ENCODE data around the gene NIT2.

NIT2 gene

DNA sequence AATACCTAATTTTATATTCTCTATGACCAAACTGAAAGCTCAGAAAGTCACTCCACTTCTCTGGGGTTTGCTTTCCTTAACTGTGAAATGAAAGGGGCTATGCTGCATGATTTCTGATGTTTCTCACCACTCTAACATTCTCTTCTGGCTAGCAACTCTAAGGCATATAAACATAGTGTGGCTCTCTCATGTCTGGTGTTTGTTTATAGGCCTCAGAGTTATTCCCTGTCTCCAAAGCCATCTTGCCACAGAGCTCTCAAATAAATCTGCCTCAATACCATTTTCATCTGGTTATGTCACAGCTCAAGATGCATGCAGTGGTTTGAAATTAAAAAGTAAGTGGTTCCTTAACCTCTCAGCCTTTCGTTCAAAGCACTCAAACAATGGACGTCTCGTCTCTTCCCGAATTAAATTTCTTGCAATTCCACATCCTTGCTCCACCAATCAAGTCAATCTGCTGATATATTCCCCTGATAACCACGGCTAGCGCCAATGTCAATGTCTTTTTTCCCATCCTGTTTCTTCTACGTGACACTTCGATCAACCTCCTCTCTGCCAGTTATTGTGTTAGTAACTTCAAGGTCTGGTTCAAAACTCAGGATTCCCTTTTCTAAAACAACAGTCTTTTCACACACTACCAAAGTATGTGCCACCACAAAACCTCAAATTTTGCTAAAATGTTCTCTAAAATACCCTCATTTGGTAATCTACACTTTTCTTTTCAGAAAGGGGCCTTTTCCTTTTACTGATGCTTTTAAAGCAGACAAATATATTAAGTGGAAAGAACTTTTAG is 50.4 kb downstream of the NIT2 start:
- DNase-seq (ENCODE audit: low read depth): no peak
- no peak overlapping the region for H3K4me3 ChIP-seq (ENCODE audit: control insufficient read depth, low read depth, low read length)
- TF ChIP-seq, protein P1, sequence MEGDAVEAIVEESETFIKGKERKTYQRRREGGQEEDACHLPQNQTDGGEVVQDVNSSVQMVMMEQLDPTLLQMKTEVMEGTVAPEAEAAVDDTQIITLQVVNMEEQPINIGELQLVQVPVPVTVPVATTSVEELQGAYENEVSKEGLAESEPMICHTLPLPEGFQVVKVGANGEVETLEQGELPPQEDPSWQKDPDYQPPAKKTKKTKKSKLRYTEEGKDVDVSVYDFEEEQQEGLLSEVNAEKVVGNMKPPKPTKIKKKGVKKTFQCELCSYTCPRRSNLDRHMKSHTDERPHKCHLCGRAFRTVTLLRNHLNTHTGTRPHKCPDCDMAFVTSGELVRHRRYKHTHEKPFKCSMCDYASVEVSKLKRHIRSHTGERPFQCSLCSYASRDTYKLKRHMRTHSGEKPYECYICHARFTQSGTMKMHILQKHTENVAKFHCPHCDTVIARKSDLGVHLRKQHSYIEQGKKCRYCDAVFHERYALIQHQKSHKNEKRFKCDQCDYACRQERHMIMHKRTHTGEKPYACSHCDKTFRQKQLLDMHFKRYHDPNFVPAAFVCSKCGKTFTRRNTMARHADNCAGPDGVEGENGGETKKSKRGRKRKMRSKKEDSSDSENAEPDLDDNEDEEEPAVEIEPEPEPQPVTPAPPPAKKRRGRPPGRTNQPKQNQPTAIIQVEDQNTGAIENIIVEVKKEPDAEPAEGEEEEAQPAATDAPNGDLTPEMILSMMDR (conservative IDR thresholded peaks at IDR 0.05; ENCODE audit: control insufficient read depth, insufficient read depth, low read depth, low read length): no peak

DNA sequence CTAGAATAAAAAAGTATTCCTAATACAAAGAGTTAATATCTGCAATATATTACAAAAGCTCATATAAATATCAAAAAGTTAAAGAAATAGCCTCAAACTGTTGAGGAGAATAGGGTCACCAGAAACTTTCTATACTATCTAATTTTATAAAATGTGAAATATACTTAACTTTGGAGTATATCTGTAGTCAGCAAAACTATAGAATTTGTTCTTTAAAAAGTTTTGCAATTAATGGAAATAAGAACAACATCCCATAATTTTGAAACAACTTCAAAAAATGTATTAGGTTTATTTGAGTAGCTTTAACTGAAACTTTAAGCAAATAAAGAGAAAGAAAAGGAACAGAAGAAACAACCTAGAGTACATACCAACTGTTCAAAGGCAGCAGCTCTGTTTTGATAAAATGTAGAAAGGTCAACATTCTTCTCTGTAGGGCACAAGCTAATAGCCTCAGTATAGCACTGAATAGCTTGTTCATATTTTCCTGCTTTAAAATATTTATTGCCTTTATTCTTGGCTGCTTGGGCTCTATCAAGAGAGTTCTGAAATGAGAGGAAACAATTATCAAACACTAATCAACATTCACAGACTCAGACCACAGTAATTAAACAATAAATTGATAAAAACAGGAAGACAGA is 52.0 kb downstream of the NIT2 start:
- TF ChIP-seq, protein P1 (conservative IDR thresholded peaks at IDR 0.05; ENCODE audit: control insufficient read depth, insufficient read depth, low read depth, low read length): no peak
- no peak for DNase-seq (ENCODE audit: low read depth)
- no peak overlapping the region for H3K4me3 ChIP-seq (ENCODE audit: control insufficient read depth, low read depth, low read length)

- TF ChIP-seq, protein P1 (conservative IDR thresholded peaks at IDR 0.05; ENCODE audit: control insufficient read depth, insufficient read depth, low read depth, low read length): no peak
- DNase-seq (ENCODE audit: low read depth): no peak
- no peak overlapping the region for H3K4me3 ChIP-seq (ENCODE audit: control insufficient read depth, low read depth, low read length)
Observed at GRCh38 chr3:100389025-100389424, 54.5 kb downstream of the NIT2 start.

GRCh38 chr3:100395679-100396431 is 61.3 kb downstream of the NIT2 start:
- no peak overlapping the region for H3K4me3 ChIP-seq (ENCODE audit: control insufficient read depth, low read depth, low read length)
- DNase-seq (ENCODE audit: low read depth): no peak
- TF ChIP-seq, protein P1 (conservative IDR thresholded peaks at IDR 0.05; ENCODE audit: control insufficient read depth, insufficient read depth, low read depth, low read length): no peak

GRCh38 chr3:100396967-100397366 is 62.4 kb downstream of the NIT2 start:
- H3K4me3 ChIP-seq (ENCODE audit: control insufficient read depth, low read depth, low read length): no peak overlapping the region
- no peak for DNase-seq (ENCODE audit: low read depth)
- TF ChIP-seq, protein P1 (conservative IDR thresholded peaks at IDR 0.05; ENCODE audit: control insufficient read depth, insufficient read depth, low read depth, low read length): no peak

GRCh38 chr3:100399341-100400071 is 64.9 kb downstream of the NIT2 start:
- TF ChIP-seq, protein P1 (conservative IDR thresholded peaks at IDR 0.05; ENCODE audit: control insufficient read depth, insufficient read depth, low read depth, low read length): no peak
- peak overlapping the region; percentile 75 for H3K4me3 ChIP-seq (ENCODE audit: control insufficient read depth, low read depth, low read length)
- DNase-seq (ENCODE audit: low read depth): no peak
